Measurements from ENCODE around the gene TMEM161A. TPM values are rescaled to one million over a fixed set of nuclear protein-coding genes. Genes with fewer than 3 reads are reported as not detected.

The TMEM161A gene
- total and polyA plus RNA-seq, 2 of the 13 experiments (the other 11 are each of a cell fraction or from before 2014, with no cell fraction given) = 25.9 to 31.4 TPM

DNA sequence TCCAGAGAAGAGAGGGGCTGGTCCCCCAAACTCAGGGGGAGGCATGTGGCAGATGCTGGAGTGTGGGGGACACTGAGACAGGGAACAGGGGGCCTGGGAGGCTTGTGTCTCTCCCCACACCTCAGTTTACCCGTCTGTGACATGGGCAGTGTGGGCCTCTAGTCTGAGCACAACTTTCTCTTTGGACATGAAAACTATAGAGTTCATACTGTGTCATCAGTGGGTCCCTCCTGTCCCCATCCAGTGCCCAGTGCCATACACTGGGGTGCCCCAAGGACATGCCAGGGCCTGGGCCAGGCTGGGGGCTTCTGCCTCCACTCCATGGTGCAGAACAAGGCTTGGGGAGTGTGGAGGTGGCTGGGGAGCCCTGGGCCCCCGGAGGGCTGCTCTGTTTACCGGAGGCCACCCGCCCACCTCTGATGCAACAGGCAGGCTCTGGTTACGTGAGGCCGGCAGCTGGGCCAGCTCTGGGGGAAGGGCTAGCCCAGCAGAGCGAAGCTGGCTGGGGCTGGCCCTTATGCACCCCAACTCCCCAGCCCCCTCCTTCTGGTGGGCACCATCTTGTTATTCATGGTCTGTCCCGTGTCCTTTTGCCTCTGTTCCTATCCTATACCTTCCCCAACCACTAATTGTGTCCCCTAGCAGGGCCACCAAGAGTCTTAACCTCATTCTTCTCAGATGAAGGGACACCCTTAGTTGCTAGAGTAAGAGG lies 33.7 kb upstream of the TMEM161A start (continued):
- TF ChIP-seq, protein P1, sequence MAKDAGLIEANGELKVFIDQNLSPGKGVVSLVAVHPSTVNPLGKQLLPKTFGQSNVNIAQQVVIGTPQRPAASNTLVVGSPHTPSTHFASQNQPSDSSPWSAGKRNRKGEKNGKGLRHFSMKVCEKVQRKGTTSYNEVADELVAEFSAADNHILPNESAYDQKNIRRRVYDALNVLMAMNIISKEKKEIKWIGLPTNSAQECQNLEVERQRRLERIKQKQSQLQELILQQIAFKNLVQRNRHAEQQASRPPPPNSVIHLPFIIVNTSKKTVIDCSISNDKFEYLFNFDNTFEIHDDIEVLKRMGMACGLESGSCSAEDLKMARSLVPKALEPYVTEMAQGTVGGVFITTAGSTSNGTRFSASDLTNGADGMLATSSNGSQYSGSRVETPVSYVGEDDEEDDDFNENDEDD (CRISPR knock-in tag; IDR thresholded peaks at IDR 0.05; ENCODE audit: borderline replicate concordance) = no peak
- TF ChIP-seq, protein P2, sequence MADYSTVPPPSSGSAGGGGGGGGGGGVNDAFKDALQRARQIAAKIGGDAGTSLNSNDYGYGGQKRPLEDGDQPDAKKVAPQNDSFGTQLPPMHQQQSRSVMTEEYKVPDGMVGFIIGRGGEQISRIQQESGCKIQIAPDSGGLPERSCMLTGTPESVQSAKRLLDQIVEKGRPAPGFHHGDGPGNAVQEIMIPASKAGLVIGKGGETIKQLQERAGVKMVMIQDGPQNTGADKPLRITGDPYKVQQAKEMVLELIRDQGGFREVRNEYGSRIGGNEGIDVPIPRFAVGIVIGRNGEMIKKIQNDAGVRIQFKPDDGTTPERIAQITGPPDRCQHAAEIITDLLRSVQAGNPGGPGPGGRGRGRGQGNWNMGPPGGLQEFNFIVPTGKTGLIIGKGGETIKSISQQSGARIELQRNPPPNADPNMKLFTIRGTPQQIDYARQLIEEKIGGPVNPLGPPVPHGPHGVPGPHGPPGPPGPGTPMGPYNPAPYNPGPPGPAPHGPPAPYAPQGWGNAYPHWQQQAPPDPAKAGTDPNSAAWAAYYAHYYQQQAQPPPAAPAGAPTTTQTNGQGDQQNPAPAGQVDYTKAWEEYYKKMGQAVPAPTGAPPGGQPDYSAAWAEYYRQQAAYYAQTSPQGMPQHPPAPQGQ (CRISPR knock-in tag; IDR thresholded peaks at IDR 0.05; ENCODE audit: borderline replicate concordance) = no peak
- no peak for TF ChIP-seq ZNF883 (CRISPR knock-in tag; IDR thresholded peaks at IDR 0.05; ENCODE audit: not compliant biosample characterization)
- no peak for TF ChIP-seq ZFP36L1 (CRISPR knock-in tag; IDR thresholded peaks at IDR 0.05)
- peak; percentile 98 for TF ChIP-seq ZNF629 (CRISPR knock-in tag; conservative IDR thresholded peaks at IDR 0.05)
- TF ChIP-seq FOXK1 (CRISPR knock-in tag; IDR thresholded peaks at IDR 0.05; ENCODE audit: borderline replicate concordance, low read depth) = peak; percentile 77; the same call in 1 of the 2 replicates
- TF ChIP-seq, protein P3, sequence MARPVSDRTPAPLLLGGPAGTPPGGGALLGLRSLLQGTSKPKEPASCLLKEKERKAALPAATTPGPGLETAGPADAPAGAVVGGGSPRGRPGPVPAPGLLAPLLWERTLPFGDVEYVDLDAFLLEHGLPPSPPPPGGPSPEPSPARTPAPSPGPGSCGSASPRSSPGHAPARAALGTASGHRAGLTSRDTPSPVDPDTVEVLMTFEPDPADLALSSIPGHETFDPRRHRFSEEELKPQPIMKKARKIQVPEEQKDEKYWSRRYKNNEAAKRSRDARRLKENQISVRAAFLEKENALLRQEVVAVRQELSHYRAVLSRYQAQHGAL (CRISPR knock-in tag; IDR thresholded peaks at IDR 0.05; ENCODE audit: not compliant biosample characterization) = no peak
- no peak for TF ChIP-seq CREB1 (IDR thresholded peaks at IDR 0.05)
- TF ChIP-seq CREB1 (CRISPR knock-in tag; IDR thresholded peaks at IDR 0.05) = no peak
- TF ChIP-seq ZNF530 (CRISPR knock-in tag; IDR thresholded peaks at IDR 0.05; ENCODE audit: low read depth) = no peak
- TF ChIP-seq HCFC1 (IDR thresholded peaks at IDR 0.05; ENCODE audit: low read depth, low read length) = no peak
- TF ChIP-seq KMT2B (CRISPR knock-in tag; IDR thresholded peaks at IDR 0.05) = 0 out of 2 replicates have a peak, but pooled peaks have one; percentile 37
- TF ChIP-seq ZNF724P (CRISPR knock-in tag; IDR thresholded peaks at IDR 0.05; ENCODE audit: borderline replicate concordance) = no peak
- no peak for TF ChIP-seq ZSCAN25 (CRISPR knock-in tag; IDR thresholded peaks at IDR 0.05)
- no peak for TF ChIP-seq ZEB1 (IDR thresholded peaks at IDR 0.05; ENCODE audit: insufficient replicate concordance, low read depth)
- TF ChIP-seq NFE2L2 (IDR thresholded peaks at IDR 0.05; ENCODE audit: low read length) = no peak
- TF ChIP-seq ZNF329 (CRISPR knock-in tag; IDR thresholded peaks at IDR 0.05; ENCODE audit: low read depth) = no peak; the same call in 1 of the 2 replicates
- no peak for TF ChIP-seq CENPX (CRISPR knock-in tag; IDR thresholded peaks at IDR 0.05)
- TF ChIP-seq, protein P4, sequence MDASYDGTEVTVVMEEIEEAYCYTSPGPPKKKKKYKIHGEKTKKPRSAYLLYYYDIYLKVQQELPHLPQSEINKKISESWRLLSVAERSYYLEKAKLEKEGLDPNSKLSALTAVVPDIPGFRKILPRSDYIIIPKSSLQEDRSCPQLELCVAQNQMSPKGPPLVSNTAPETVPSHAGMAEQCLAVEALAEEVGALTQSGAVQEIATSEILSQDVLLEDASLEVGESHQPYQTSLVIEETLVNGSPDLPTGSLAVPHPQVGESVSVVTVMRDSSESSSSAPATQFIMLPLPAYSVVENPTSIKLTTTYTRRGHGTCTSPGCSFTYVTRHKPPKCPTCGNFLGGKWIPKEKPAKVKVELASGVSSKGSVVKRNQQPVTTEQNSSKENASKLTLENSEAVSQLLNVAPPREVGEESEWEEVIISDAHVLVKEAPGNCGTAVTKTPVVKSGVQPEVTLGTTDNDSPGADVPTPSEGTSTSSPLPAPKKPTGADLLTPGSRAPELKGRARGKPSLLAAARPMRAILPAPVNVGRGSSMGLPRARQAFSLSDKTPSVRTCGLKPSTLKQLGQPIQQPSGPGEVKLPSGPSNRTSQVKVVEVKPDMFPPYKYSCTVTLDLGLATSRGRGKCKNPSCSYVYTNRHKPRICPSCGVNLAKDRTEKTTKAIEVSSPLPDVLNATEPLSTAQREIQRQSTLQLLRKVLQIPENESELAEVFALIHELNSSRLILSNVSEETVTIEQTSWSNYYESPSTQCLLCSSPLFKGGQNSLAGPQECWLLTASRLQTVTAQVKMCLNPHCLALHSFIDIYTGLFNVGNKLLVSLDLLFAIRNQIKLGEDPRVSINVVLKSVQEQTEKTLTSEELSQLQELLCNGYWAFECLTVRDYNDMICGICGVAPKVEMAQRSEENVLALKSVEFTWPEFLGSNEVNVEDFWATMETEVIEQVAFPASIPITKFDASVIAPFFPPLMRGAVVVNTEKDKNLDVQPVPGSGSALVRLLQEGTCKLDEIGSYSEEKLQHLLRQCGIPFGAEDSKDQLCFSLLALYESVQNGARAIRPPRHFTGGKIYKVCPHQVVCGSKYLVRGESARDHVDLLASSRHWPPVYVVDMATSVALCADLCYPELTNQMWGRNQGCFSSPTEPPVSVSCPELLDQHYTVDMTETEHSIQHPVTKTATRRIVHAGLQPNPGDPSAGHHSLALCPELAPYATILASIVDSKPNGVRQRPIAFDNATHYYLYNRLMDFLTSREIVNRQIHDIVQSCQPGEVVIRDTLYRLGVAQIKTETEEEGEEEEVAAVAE (CRISPR knock-in tag; IDR thresholded peaks at IDR 0.05; ENCODE audit: borderline replicate concordance) = no peak
- TF ChIP-seq LCORL (IDR thresholded peaks at IDR 0.05) = no peak
- TF ChIP-seq LCORL (CRISPR knock-in tag; IDR thresholded peaks at IDR 0.05) = no peak; the same call in 1 of the 2 replicates
- TF ChIP-seq ATF1 (CRISPR knock-in tag; IDR thresholded peaks at IDR 0.05) = no peak
